RPMI7951 (cell line): ENCODE measurements around the gene KLF2. TPM values are rescaled to one million over a fixed set of nuclear protein-coding genes. Genes with fewer than 3 reads are reported as not detected.

ENCODE experiments used
- DNase-seq: peaks from one replicate; pipeline ENCODE4 v3.0.0-alpha.2; 2012; ENCODE audit warnings: low read depth
- total RNA-seq: library from RNA; depleted of rRNA; stranded (reverse); fragments of >200 nt; shearing (Covaris generic); gene quantifications from 2 replicates; pipeline ENCODE4 v1.2.3, GENCODE V29; 2014

The KLF2 gene
- total RNA-seq, 1 experiment from 2014 or later = 2.8 TPM

- no peak for DNase-seq
These were observed 17.8 kb upstream of the KLF2 start for GRCh38 chr19:16306728-16307402.

DNA sequence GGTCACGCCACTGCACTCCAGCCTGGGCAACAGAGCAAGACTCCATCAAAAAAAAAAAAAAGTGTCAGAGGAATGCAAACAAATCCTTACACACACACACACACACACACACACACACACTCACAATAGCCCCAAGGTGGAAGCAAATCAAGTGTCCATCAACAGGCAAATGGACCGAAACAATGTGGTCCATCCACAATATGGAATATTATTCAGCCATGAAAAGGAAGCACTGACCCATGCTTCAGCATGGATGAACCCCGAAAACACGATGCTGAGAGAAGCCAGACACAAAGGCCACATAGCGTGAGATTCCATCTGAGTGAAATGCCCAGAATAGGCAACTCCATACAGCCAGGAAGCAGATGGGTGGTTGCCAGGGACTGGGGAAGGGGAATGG is 16.5 kb upstream of the KLF2 start:
- DNase-seq = no peak

GRCh38 chr19:16309643-16310042 is 15.0 kb upstream of the KLF2 start:
- no peak for DNase-seq

DNA sequence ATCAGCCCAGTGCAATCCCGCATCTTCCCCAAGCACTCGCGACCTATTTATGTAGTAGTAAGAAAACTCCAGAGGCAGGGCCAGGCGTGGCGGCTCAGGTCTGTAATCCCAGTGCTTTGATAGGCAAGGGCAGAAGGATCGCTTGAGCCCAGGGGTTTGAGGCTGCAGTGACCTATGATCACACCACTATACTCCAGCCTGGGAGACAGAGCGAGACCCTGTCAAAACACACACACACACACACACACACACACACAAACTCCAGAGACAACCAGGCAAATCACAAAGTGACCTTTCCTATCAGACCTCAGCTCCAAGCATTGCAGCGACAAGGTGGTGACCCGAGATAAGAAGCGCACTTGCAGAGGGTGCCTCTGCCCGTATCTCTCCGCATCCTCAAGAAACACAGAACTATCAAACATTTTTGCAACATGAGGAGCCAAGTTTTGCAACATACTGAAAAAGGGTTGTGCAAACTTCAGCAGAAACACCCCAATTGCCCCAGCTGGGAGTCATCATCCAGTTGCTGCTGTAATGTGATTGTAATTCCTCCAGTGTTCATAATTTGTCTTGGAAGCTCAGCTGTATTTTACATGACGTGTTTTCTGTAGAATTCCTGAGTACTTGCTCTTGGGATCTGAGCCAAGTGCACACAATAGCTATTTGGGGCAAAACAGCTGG is 8.7 kb upstream of the KLF2 start:
- peak; percentile 82 for DNase-seq

GRCh38 chr19:16316506-16316882 is 8.1 kb upstream of the KLF2 start:
- no peak for DNase-seq

DNA sequence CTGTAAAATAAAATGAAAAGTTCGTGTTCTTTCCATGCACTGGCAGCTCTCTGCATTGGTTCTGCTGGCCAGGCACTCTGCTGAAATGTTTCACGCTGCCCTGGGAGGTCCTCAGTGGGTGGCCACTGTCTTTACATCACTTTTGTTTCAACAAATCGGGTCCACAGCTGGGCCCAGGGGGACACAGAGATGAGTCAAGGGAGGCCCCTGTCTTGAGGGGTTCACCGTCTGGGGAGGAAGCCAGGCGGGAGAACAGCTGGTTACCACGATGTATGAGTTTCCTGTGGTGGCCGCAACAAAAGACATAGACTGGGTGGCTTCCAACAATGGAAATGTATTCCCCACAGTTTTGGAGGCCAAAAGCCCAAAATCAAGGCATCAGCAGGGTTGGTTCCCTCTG is 5.1 kb upstream of the KLF2 start:
- DNase-seq = peak; percentile 57

- no peak for DNase-seq
These were observed 3.6 kb upstream of the KLF2 start for GRCh38 chr19:16320987-16321386.

DNA sequence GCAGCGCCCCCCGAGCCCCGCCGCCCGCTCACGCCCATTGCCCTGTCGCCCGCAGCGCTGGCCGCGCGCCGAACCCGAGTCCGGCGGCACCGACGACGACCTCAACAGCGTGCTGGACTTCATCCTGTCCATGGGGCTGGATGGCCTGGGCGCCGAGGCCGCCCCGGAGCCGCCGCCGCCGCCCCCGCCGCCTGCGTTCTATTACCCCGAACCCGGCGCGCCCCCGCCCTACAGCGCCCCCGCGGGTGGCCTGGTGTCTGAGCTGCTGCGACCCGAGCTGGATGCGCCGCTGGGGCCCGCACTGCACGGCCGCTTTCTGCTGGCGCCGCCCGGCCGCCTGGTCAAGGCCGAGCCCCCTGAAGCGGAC is 518 bp downstream of the KLF2 start:
- peak; percentile 31 for DNase-seq

GRCh38 chr19:16325641-16326400 is 1.2 kb downstream of the KLF2 start:
- no peak for DNase-seq

- DNase-seq = no peak
These were observed 2.0 kb downstream of the KLF2 start for GRCh38 chr19:16326401-16327168.

DNA sequence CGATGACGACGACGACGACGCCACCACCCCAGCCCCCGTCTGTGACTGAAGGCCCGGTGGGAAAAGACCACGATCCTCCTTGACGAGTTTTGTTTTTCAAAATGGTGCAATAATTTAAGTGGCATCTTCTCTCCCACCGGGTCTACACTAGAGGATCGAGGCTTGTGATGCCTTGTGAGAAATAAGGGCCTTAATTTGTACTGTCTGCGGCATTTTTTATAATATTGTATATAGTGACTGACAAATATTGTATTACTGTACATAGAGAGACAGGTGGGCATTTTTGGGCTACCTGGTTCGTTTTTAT is 2.5 kb downstream of the KLF2 start:
- no peak for DNase-seq

GRCh38 chr19:16327501-16327900 is 2.9 kb downstream of the KLF2 start:
- DNase-seq = no peak

DNA sequence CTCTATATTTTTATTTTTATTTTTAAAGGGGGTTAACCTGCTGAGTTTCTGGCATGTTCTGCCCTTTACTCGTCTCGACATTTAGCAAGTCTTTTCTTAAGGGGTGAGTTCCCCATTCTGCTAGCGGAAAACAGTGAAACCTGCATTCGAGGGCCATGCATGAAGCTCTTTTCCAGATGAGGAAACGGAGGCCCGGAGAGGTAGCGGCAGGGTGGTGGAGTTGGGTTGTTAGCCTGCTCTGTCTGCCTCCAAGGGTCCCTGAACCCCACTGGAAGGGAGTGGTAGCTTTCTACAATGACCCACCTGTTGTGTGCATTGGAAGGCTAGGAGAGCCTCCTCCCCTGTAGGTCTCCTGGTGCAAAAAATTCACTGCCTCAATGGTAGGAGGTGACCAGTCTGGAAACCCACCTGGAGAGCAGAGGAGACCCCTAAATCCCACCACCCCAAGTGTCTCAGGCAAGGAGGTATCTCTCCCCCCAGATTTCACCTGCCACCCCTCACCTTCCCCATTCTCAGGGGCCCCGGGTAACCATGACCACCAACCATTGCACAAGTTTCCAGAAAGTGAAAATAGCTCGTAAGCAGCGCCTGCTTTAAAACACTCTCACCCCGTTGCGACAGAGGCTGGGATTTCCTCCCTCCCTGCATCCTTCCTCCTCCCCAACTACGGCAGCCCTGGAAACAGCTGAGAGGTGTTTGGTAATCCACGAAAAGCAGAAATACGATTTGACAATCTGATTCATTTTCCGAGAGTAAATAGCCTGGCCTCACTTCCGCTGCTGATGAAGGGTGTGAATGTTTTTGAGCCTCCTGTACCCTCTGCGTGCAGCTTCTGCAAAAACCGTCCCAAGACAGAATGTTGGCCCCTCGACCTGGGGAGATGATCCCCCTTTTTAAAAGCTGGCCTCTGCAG is 3.5 kb downstream of the KLF2 start:
- no peak for DNase-seq

DNA sequence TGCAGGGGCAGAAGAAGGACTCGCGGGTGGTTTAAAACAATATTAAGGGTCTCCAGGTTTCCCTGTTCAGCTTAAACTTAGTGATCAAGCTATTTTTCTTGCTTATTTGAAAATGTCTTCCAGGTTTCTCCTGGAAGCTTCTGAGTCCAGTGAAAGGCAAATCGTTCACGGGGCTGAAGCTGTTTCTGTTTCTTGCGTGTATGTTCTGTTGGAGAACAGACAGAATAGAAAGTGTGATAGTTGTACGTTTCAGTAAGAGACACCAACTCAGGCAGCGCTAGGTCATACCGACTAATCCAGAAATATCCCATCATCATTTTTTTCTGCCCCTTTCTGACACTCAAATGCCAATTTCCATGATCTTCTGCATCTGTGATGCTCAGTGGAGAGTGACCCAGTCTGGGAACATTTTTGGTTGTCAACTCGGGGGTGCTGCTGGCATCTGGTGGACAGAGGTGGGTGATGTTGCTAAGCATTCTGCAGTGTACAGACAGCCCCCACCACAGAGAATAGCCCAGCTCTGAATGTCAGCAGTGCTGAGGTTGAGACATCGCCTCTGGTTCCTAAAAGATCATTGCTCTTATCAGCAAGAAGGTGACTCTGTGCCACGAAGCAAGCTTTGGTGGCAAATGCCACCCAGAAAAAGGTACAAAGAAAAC is 4.3 kb downstream of the KLF2 start:
- DNase-seq = no peak

GRCh38 chr19:16330368-16330801 is 5.8 kb downstream of the KLF2 start:
- peak; percentile 91 for DNase-seq

DNA sequence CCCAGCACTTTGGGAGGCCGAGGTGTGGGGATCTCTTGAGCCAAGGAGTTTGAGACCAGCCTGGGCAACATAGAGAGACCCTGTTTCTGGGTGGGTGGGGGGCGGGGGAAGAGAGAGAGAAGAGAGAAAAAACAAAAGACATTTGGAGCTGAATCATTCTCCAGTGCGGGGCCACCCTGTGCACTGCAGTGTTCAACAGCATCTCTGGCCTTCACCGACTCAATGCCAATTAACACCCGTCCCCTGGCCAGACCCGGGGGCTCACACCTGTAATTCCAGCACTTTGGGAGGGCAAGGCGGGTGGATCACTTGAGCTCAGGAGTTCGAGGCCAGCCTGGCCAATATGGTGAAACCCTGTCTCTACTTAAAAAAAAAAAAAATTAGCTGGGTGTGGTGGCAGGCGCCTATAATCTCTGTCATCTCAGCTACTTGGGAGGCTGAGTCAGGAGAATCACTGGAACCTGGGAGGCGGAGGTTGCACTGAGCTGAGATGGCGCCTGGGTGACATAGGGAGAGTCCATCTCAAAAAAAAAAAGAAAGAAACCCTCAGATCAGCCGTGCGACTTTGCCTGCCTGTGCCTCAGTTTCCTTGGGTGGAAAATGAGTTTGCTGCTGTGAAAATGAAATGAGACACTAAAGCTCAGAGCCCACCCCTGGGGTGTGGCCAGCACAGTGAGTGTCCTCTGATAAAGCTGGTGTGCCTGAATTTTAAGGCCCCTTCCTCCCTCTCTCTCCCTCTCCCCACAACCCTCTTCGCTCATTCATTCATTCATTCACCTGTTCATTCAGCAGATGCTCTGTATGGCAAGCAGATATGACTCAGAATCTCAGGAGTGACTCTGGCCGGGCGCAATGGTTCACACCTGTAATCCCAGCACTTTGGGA is 6.4 kb downstream of the KLF2 start:
- no peak for DNase-seq

GRCh38 chr19:16333001-16333586 is 8.5 kb downstream of the KLF2 start:
- DNase-seq = no peak

DNA sequence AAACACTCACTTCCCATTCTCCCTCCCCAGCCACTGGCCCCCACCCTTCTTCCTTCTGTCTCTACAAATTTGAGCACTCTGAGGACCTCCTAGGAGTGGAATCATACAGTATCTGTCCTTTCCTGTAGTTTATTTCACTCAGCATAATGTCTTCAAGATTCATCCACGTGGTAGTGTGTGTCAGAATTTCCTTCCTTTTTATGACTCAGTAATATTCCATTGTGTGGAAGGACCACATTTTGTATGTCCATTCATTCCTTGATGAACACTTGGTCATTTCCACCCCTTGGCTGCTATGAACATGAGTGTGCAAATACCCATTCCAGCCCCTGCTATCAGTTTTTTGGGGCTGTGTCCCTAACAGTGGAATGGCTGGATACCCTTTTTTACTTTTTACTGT is 9.8 kb downstream of the KLF2 start:
- DNase-seq = no peak

- DNase-seq = no peak
These were observed 10.6 kb downstream of the KLF2 start for GRCh38 chr19:16335226-16335625.
